ENCODE results near the gene PTPRN2. TPM values are rescaled to one million over a fixed set of nuclear protein-coding genes. Genes with fewer than 3 reads are reported as not detected.

The PTPRN2 gene
- total and polyA plus RNA-seq, 9 of the 15 experiments (the other 6 are each of a cell fraction or from before 2014, with no cell fraction given) = not detected

DNA sequence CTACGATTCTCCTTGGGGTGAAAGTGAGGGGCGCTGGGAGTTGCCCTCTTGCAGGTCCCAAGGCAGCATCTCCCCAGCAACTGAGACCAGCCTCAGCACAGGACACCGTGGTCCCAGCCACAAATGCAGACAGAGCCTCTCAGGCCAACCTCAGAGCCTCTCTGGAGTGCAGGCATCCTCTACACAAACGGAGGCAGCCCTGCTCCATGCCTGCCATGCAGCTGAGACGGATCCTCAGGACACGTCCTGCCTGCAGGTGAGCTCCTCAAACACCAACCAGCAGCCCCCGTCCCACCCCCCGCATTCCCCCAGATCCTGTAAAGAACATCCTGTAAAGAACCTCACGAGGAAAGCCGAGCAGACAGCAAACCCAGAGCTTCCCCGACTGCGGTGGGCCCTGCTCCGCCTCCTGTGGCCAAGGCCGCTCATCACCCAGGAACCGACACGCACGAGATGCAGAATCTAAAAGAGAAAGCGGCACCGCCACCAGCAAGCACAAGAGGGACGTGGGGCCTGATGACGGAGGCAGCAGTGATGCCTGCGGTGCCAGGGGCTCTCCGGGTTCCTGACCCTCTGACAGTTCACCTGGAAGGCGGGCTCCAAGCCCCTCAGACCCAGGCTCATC lies 186.9 kb downstream of the PTPRN2 start:
- H3K9me1 ChIP-seq (ENCODE audit: control insufficient read depth, insufficient read depth, low read length) = no peaks in the 10 kb centered on the region
- H3K4me2 ChIP-seq (ENCODE audit: insufficient read depth, low read length) = no peak overlapping the region
- H3K4me3 ChIP-seq = no peak overlapping the region
- BruUV-seq (replicated peaks) = no TSS peak
- no peaks in the 10 kb centered on the region for H3K36me3 ChIP-seq (ENCODE audit: control insufficient read depth, insufficient read depth, low read length)
- DNase-seq (ENCODE audit: extremely low read depth in 1 of 4, low spot score in 3 of 4) (no peak), FAIRE-seq (no peak), ATAC-seq (no peak)
- intact Hi-C loops (cut with micrococcal nuclease) = no loop called here
- no peak for TF ChIP-seq JUNB (CRISPR knock-in tag; conservative IDR thresholded peaks at IDR 0.05)
- no peak for TF ChIP-seq SUPT5H (IDR thresholded peaks at IDR 0.05)
- no peak for TF ChIP-seq BRF1 (IDR thresholded peaks at IDR 0.05; ENCODE audit: borderline replicate concordance, extremely low read depth, insufficient read length)
- TF ChIP-seq MAZ (CRISPR knock-in tag; conservative IDR thresholded peaks at IDR 0.05 in 1 of 2, IDR thresholded peaks at IDR 0.05 in 1 of 2) = no peak
- TF ChIP-seq FOXP1 (CRISPR knock-in tag; IDR thresholded peaks at IDR 0.05) = no peak
- TF ChIP-seq, protein P1, sequence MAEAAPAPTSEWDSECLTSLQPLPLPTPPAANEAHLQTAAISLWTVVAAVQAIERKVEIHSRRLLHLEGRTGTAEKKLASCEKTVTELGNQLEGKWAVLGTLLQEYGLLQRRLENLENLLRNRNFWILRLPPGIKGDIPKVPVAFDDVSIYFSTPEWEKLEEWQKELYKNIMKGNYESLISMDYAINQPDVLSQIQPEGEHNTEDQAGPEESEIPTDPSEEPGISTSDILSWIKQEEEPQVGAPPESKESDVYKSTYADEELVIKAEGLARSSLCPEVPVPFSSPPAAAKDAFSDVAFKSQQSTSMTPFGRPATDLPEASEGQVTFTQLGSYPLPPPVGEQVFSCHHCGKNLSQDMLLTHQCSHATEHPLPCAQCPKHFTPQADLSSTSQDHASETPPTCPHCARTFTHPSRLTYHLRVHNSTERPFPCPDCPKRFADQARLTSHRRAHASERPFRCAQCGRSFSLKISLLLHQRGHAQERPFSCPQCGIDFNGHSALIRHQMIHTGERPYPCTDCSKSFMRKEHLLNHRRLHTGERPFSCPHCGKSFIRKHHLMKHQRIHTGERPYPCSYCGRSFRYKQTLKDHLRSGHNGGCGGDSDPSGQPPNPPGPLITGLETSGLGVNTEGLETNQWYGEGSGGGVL (CRISPR knock-in tag; IDR thresholded peaks at IDR 0.05) = no peak
- TF ChIP-seq, protein P2, sequence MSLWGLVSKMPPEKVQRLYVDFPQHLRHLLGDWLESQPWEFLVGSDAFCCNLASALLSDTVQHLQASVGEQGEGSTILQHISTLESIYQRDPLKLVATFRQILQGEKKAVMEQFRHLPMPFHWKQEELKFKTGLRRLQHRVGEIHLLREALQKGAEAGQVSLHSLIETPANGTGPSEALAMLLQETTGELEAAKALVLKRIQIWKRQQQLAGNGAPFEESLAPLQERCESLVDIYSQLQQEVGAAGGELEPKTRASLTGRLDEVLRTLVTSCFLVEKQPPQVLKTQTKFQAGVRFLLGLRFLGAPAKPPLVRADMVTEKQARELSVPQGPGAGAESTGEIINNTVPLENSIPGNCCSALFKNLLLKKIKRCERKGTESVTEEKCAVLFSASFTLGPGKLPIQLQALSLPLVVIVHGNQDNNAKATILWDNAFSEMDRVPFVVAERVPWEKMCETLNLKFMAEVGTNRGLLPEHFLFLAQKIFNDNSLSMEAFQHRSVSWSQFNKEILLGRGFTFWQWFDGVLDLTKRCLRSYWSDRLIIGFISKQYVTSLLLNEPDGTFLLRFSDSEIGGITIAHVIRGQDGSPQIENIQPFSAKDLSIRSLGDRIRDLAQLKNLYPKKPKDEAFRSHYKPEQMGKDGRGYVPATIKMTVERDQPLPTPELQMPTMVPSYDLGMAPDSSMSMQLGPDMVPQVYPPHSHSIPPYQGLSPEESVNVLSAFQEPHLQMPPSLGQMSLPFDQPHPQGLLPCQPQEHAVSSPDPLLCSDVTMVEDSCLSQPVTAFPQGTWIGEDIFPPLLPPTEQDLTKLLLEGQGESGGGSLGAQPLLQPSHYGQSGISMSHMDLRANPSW (CRISPR knock-in tag; IDR thresholded peaks at IDR 0.05) = no peak
- TF ChIP-seq ZBED1 (IDR thresholded peaks at IDR 0.05) = no peak
- in situ Hi-C loops (cut with MboI) = no loop called here
- no peaks in the 10 kb centered on the region for H3K79me2 ChIP-seq (ENCODE audit: control insufficient read depth, insufficient read depth, low read length)
- H3K9me3 ChIP-seq (replicated peaks; ENCODE audit: control insufficient read depth, insufficient read depth, low read depth, low read length) = no peaks in the 10 kb centered on the region
- H2AFZ ChIP-seq (ENCODE audit: low read depth, low read length) = no peak overlapping the region
- H3K27ac ChIP-seq (ENCODE audit: extremely low read depth, low read depth, low read length) = no peak overlapping the region
- WGBS (ENCODE audit: insufficient coverage, low coverage, missing lambda C conversion rate) = under 1% methylated on average over 24 of the region's 24 CpGs
- peaks cover 0 to 7% of the 10 kb centered on the region in 2 experiments; a peak in 1 of 5 replicates for H3K4me1 ChIP-seq (replicated peaks in 1 of 2; ENCODE audit: control insufficient read depth in 2 of 2, insufficient read depth in 2 of 2, low read length in 2 of 2)
- H3K9ac ChIP-seq (ENCODE audit: insufficient read depth in 1 of 2, low read depth in 2 of 2, low read length in 2 of 2) = no peak overlapping the region
- peaks cover 11 to 52% of the 10 kb centered on the region in 2 experiments; a peak in 4 of 5 replicates for H3K27me3 ChIP-seq (ENCODE audit: control insufficient read depth in 2 of 2, insufficient read depth in 2 of 2, low read length in 2 of 2)
- CTCF ChIA-PET (ENCODE audit: low intra/inter-chr PET ratio) = no interaction called here
- POLR2A ChIA-PET = no interaction called here
- no peaks in the 10 kb centered on the region for H4K20me1 ChIP-seq (replicated peaks; ENCODE audit: control insufficient read depth, insufficient read depth, low read length)
